CD4-positive, alpha-beta T cell treated with Interleukin-17A for 4 hours (primary cell): Measurements from ENCODE around the gene CLIP3.
"Not testable (repeated sequence)": the region's sequence is repeated elsewhere in the genome, so short reads cannot be mapped to it uniquely, and the experiment has no call there.

Experiments
- DNase-seq: peaks from one replicate; pipeline ENCODE4 v3.0.0-alpha.2; 2020; ENCODE audit warnings: mixed read lengths

The CLIP3 gene

GRCh38 chr19:36006955-36007354 lies 25.7 kb downstream of the CLIP3 start:
- no peak for DNase-seq

GRCh38 chr19:36003284-36003683 lies 29.4 kb downstream of the CLIP3 start:
- DNase-seq, result no peak

GRCh38 chr19:36001605-36002004 lies 31.1 kb downstream of the CLIP3 start:
- no peak for DNase-seq

GRCh38 chr19:35996777-35997176 lies 35.9 kb downstream of the CLIP3 start:
- no peak for DNase-seq

GRCh38 chr19:35995048-35995993 lies 37.4 kb downstream of the CLIP3 start, which contains the start of gene SDHAF1:
Gene SDHAF1, plus strand, starts transcription at chr19:35995188. Its CDS starts 87 bp downstream, at chr19:35995275.
- peak; percentile 96 for DNase-seq

GRCh38 chr19:35993923-35994598 lies 38.6 kb downstream of the CLIP3 start:
- peak; percentile 15 for DNase-seq

GRCh38 chr19:35992907-35993765 lies 39.5 kb downstream of the CLIP3 start:
- DNase-seq, result no peak

- no peak for DNase-seq
Measured at GRCh38 chr19:35991731-35992450, 40.8 kb downstream of the CLIP3 start.

GRCh38 chr19:35990771-35991730 lies 41.6 kb downstream of the CLIP3 start:
- no peak for DNase-seq

- no peak for DNase-seq
Measured at GRCh38 chr19:35990156-35990555, 42.5 kb downstream of the CLIP3 start.

GRCh38 chr19:35988824-35989223 lies 43.8 kb downstream of the CLIP3 start:
- no peak for DNase-seq

GRCh38 chr19:35987571-35987896 lies 45.1 kb downstream of the CLIP3 start:
- DNase-seq, result no peak

- peak; percentile 36 for DNase-seq
Measured at GRCh38 chr19:35986664-35987570, 45.8 kb downstream of the CLIP3 start.

- no peak for DNase-seq
Measured at GRCh38 chr19:35986111-35986510, 46.6 kb downstream of the CLIP3 start.

GRCh38 chr19:35983177-35983576 lies 49.5 kb downstream of the CLIP3 start:
- DNase-seq, result no peak

- DNase-seq, result not testable (repeated sequence)
Measured at GRCh38 chr19:35980997-35981396, 51.7 kb downstream of the CLIP3 start.

- no peak for DNase-seq
Measured at GRCh38 chr19:35978832-35979365, 53.8 kb downstream of the CLIP3 start.

GRCh38 chr19:35978271-35978670 lies 54.4 kb downstream of the CLIP3 start:
- DNase-seq, result no peak

- DNase-seq, result peak; percentile 13
Measured at GRCh38 chr19:35977446-35978222, 55.0 kb downstream of the CLIP3 start.
